ENCODE results near the gene C1S.
A peak's percentile ranks its signal among the peaks of the same experiment; 100 is the strongest.

C1S gene

DNA sequence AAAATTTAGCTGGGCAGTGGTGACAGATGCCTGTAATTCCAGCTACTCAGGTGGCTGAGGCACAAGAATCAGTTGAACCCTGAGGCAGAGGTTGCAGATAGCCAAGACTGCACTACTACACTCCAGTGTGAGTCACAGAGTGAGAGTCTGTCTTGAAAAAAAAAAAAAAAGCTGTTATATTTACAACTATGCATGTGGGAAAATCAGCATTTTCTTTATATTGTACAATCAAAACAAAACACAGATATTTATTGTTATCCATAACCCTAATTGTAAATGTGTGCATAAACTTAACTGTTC is 19.3 kb downstream of the C1S start:
- DNase-seq = no peak

DNA sequence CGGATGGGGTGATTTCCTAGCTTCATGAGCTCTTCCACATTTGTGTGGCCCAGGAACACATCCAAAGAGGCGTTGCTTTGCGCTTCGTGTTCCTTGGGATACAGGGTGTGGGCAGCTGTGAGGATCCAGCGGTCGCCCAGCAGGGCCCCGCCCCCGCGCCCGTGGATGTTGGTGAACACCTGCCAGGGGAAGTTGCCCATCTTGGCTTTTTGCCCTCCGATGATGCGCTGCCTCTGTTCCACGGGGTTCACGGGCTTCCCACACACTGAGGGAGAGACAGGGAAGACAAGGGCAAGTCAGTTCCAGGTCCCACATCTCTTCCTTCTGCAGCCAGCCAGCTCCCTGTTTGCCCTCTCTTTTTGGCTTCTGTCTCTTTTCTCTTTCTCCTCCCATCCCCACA is 20.5 kb downstream of the C1S start:
- DNase-seq = no peak

DNA sequence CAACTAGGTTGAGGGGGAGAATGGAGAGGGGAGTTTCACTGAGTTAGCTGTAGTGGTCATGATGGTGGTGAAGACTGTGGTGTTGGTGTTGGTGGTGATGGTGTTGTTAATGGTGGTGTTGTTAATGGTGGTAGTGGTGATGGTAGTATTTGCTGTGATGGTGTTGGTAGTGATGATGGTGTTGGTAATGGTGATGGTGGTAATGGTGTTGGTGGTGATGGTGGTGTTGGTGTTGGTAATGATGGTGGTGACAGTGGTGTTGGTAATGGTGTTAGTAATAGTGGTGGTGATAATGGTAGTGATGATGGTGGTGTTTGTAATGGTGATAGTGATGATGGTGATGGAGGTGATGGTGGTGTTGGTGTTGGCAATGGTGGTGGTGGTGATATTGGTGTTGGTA is 22.6 kb downstream of the C1S start:
- no peak for DNase-seq

DNA sequence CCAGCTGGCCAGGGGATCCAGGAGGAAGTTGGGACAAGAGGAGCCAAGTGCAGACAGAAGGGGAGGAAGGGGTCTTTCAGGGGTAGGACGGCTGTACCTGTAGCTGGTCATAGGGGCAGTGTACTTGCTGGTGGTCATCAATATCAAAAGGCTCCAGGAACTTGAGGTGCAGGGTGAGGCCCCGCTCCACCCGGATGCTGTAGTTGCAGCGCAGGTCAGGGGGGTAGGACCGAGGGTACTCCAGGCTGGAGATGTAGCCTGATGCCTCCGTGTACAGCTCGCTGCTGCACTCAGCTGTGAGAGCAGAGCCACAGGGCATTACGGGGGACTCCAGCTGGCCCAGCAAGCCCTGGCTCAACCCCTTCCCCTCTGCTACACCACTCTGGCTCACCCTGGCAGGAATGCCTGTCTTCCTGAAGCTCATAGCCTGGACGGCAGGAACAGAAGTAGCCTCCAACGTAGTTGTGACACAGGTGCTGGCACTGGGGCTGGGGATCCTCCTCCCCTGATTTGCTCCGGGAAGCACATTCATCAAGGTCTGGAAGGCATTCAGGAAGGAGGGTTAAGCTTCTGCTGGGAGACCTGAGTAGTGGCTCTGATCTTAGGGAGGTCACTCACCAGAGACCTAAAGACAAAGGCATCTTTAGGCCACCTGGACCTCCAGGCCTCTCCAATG is 28.8 kb downstream of the C1S start:
- no peak for DNase-seq

DNA sequence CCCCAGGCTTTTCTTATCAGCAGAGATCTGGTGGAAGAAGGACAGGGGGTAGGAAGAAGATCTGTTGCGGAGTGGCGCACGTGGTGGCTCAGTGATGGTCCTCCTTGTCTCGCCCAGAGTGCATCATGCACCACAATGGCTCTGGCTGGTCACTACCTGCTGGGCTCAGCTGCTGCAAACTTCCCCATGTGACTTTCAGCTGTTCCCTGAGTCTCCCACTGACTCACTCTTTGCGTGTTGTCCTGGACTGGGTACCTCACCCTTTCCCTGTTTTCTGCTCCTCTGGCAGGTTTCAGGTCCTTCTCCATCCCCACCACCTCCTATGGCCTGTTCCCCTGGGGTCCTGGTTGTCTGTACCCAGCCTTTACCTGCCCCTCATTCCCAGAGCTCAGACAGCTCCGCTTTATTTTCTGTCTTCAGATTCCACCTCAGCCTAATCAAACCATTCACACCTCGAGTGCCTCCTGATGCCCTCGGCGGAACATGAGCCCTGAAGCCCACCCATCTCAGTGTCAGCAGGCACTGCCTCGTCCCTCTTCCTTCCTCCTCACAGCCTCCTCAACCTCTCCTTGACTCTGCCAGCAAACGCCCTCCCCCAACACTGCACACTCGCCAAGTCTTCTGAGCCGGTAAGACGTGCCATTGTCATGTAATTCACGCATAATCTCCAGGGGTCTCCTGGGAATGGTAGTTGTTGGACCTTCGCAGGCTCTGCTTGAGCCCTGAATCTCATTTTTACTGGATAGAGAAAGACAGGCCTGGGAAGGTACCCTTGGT is 29.9 kb downstream of the C1S start:
- no peak for DNase-seq

DNA sequence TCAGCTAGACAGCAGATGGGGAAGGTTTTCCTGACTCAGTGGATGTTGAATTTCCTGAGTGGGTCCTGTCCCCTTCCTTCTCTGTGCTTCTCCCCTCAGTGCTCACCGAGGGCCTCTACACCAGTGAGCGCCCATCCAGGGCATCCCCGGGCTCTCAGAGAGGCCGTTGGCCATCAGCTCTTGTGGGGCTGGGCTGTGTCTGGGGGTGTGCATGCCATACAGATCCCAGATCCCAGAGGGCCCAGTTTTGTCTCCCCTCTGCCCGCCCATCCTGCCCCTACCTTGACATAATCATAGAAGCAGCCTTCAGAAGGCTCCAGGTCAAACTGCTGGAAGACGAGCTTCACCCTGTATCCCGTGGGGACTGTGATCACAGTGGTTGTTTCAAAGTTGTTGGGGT is 30.7 kb downstream of the C1S start:
- DNase-seq = no peak

DNA sequence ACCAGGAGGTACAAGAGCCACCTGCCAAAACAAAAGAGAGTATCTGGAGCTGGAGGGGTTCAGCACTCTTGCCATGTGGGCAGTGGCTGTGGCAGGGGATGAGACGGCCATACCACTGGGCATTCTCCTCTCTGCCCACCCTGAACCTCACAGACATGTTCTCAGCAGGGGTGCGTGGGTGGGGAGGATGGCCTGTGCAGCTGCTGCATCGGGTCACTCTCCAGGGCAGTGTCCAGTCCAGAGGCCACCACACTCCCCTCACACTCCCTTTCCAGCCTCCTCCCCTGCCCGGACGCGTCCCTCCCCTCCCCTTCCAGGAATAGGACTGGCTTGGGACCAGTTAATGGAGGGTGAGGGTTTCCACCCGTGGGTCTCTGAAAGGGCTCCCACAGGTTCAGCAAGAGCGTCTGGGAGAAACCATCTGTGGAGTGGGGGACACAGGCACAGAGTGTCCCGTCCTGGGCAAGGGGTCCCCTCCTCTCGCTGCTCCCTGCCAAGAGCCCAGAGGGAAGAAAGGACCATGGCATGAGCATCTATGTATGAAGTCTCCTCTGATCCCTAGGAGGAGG is 31.2 kb downstream of the C1S start:
- no peak for DNase-seq

DNA sequence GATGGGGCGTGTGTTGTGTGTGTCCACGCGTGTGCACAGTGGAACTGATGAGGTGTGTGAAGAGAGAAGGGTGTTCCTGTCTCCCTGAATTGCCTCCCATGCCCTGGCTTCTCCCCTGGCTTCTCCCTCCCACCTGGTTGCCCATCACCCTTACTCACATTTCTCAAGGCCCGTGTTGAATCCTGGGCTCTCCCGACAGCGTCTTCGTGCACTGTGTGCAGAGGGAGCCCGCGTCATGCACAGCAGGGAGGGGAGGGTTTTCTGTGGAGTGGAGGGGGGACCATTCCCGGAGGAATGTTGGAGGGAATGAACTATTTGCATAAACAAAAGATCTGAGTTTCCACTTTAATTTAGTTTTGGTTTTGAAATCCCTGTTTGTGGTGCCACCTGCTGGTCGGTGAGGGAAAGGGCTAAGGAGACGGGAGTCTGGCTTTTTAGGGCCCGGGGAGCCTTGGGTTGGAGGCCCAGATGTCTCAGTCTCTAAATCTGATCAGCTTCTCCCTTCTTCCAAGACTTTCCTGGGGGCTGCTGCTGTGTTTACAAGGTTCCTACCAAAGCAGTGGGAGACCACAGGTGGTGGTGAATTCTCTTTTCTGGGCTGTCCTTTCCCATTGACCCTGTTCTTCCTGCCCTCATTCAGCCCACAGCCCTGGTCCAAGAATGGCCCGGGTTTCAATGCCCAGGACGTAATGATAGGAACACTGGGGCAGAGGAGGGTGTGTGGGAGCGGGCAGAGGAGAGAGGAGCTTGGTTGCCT is 31.9 kb downstream of the C1S start, which contains the start of gene C1R:
Gene C1R (minus strand): TSS at position 217 of the 757 bp plus-strand sequence. CDS start 57 bp downstream, at position 160.
- DNase-seq = peak; percentile 79

DNA sequence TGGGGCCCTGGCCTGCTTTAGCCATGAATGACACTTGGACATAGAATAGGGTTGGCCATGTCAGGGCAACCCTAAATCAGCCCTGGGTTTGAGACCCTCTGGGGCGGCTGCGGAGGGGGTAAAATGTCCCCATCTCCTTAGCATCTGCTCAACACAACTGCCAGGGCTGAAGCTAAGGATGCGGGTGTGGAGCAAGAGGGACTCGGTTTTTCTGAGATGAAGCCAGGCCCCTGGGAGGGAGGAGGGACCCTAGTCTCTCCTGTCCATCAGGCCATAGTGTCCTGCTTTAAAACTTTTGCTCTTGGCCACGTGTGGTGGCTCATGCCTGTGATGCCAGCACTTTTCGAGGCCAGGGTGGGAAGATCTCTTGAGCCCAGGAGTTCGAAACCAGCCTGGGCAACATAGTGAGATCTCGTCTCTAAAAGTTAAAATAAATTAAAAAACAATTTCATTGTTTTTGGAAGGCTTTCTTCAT is 32.5 kb downstream of the C1S start:
- no peak for DNase-seq

DNA sequence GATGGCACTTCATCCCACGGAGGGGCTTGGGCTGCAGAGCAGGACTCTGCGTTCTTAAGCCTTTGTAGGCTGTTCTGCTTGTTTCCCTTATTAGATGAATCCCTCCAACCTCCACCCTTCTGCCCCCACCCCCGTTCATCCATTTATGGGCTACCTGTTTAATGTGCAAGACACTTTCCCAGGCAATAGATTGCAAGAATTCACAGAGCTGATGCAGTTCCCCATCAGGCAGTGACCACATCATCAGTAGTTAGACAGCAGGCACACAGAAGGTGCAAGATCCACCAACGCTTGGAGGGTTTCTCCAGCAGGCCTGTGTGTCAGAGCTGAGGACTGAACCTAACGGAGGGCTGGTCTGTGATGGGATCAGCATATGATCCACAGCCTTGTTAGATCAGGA is 33.0 kb downstream of the C1S start:
- no peak for DNase-seq

DNA sequence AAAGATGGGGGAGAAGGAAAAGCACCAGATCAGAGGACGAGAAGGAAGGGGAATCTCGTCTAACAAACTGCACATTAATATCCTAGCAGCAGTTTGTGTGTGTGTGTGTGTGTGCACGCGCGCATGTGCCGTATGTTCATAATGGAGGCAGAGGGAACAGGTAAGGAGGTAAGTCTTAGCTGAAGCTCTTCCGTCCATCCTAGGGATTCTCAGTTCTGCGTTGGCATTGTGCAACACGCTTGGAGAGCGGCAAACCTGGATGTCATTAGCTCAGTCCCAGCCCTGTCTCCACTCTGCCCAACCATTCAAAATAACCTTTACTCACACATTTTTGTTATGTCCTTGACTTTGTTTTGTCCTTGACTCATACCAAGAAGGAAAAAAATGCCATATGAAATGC is 33.4 kb downstream of the C1S start:
- DNase-seq = no peak

DNA sequence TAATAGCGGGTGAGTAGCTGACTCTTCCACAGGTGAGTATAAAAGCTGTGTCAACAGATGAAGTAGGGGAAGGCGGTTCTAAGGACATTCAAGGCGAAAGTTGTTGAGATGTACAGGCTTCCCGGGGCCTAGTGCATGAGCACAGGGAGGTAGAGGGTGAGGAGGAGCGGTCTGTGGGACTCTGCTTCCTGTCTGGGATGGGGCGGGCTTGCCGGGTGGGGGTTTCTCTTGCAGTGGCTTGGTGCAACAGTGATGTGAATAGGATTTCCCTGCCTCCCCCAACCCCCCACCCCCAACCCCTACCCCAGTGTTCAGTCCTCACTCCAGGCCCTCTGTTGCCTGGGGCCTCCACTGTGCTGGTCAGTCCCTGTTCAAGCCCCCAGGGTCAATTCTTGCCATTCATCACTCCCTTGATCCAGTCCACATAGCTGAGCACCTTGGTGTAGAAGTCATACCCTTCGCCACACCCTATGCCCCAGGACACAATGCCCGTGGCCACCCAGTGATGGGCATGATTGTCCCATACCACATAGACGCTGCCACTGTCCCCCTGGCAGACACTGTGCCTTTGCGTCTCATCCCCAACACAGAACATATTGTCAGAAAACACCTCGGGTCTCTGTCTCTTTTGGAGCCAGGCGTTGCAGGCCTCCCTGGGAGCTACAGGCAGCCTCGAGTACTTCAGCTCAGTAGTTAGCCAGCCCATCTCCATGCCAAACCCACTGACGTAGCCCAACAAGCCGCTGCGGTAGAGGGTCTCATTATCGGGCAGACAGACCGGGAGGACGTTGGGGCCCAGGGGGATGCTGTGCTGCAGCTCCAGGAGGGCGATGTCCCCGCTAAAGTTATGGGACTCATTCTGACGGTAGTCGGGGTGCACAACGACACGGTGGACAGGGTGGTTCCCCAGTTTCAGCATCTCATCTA is 35.8 kb downstream of the C1S start:
- no peak for DNase-seq

DNA sequence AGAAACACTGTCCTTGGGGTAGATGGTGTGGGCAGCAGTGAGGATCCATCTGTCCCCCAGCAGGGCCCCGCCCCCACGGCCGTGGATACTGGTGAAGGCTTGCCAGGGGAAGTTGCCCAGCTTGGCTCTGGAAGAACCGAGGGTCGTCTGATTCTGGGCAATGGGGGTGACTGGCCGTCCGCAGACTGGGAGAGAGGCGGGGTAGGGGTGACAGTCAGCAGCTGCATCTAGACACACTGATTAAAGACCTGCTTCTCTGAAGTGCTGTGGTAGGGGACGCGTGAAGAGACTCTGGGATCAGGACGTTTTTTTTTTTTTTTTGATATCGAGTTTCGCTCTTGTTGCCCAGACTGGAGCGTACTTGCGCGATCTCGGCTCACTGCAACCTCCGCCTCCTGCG is 36.5 kb downstream of the C1S start:
- DNase-seq = no peak

DNA sequence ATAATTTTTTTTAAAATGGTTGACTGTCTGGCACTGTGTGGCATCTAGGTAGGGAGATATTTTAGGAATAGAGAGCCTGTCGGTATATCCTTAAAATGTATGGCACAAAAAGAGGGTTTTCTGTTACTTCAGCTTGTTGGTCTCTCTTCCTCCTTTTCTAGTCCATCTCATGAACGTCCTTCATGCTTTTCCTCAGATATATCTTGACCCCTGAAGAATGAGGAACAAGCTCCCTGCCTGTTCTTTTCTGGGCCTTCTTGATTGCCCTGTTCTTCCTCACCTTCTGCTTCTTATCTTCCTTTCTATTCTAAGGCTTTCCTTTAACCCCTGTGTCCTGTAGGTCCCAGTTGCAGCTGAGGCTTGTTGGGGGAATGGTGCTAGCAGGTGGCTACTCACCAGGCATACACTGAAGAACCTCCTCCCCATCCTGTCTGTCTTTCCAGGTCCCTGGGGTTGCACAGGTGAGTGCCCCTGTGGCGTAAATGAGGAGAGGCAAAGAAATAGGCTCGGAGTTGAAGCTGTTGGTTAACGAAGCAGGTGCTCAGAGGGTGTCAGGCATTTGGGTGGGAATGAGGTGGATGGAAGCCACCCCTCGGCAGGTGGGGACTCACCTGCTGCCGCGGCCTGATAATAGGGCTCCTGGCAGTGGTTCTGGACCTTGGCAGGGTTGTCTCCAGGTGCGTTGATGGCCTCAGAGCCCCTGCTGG is 38.9 kb downstream of the C1S start:
- no peak for DNase-seq

DNA sequence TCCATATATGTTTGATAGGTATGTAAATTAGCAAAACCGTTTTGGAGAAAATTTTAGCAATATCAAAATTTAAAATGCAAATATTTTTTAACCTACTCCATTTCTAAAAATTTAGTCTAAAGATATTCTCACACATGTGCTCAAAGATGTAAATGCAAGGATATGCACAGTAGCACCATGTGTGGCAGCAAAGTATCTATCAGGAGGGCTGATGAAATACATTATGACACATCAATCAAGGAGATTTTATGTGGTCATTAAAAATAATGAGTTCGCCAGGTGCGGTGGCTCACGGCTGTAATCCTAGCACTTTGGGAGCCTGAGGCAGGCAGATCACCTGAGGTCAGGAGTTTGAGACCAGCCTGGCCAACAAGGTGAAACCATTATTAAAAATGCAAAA is 39.7 kb downstream of the C1S start:
- DNase-seq = no peak

DNA sequence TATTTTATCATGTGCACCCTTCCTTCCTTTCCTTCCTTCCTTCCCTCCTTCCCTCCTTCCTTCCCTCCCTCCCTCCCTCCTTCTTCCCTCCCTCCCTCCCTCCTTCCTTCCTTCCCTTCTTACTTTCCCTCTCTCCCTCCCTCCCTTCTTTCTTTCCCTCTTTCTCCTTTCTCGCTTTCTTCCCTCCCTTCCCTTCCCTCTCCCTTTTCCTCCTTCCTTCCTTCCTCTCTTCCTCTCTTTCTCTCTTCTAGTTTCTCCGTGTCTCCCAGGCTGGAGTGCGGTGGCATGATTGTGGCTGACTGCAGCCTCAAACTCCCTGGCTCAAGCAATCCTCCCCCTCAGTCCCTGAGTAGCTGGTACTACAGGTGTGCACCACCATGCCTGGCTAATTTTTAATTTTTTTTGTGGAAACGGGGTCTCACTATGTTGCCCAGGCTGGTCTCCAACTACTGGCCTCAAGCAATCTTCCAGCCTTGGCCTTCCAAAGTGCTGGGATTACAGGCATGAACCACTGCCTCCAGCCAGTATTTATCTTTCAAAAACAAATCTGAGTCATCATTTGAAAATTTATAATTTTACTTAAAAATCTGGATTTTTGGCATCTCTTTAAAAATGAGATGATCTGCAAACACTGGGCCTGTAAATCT is 40.7 kb downstream of the C1S start:
- DNase-seq = no peak

DNA sequence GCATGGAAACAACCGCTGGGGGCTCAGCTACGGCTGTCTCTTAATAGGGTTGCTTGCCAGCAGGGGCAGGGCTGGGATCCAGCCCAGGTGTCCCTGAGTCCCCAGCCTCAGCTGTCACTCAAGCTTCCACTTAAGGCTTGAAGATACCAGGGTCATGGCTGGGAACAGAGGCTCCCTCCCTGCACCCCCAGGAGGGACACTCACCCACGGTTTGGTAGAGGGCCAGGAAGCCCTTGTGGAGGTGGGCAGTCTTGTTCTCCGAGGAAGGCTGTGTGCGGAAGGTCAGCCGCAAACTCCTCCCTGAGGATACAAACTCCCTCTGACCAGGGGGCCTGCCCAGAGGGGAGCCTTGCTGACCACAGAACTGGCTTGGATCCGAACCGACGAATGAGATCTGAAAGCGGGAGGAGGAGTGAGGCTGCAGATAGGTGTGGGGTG is 41.2 kb downstream of the C1S start:
- no peak for DNase-seq

DNA sequence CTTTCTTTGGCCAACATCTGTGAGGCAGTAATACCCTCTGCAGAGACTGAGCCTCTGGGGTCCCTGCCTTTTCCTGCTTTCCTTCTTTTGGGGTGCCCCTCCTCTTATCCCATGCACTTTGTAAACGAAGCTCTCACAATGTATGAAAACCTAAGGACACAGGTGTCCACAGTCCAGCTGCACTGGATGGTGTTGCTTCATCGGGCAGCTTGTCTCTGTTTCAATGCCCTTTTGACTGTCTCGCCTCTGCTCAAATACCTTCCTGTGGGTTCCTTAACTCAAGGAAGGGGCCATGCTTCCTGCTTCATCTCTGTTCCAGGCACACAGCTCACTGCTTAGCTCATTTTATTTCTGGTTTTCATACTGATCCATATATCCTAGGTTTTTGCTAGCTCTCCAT is 42.1 kb downstream of the C1S start:
- DNase-seq = no peak

DNA sequence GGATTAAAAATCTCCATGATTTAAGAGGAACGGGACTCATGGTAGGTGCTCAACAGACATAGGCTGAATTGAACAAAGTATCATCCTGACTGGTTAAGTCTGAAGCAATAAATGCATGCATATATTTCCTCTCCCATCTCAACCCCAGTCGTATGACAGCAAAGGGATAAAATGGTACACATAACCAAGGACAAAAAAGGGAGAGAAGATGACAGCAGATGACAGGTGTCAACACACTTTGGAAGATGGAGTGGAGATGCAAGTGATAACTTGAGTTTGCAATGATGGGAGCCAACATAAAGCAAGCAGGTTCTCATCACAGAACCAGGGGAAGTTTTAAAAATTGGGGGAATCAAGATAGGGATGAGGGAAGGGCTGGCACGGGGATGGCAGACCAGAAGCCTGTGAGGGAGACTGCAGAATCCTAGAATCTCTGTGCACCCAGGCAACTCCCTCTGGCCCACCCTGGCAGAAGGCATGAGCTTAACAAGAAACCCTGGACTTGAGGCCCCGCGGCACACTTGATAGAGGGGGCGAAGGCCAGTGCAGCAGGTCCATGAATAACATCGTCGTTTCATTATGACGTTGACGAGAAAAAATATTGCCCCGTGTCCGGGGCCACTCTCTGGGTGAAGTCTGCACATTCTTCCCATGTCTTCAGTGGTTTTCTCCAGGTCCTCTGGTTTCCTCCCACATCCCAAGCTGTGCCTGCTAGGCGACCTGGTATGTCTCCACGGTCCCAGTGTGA is 43.5 kb downstream of the C1S start:
- no peak for DNase-seq

DNA sequence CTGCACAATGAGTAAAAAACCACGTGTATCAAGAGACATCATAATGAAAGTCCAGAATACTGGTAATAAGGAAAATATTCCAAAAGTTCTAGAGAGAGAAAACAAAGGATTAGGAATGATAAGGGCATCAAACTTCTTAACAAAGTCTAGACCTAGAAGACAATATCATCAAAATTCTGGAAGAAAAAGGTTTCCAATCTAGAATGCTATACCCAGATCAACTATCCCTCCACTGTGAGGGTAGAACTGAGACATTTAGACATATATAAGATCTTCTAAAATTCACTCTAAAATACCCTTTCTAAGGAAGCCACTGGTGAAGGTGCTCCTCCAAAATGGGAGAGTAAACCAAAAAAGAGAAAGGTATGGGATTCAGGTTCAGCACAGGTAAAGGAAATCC is 45.6 kb downstream of the C1S start:
- DNase-seq = no peak

Data from activated CD4-positive, alpha-beta T cell treated with anti-CD3 and anti-CD28 coated beads for 48 hours (primary cell).